Breast epithelium (tissue), 3 donors: ENCODE results near the gene ATP6V1F.

Experiments
- CTCF ChIP-seq, 3 donors: fragments of 450-650 bp; IDR thresholded peaks; one replicate each; pipeline ENCODE4 v1.5.1; 2016 to 2017; ENCODE audit warnings: antibody characterized with exemption in 3 of 3, mild to moderate bottlenecking in 3 of 3, moderate library complexity in 3 of 3
- POLR2A ChIP-seq: fragments of 450-650 bp; IDR thresholded peaks from one replicate; pipeline ENCODE4 v1.6.1; 2016; ENCODE audit warnings: antibody characterized with exemption, mild to moderate bottlenecking, moderate library complexity
- POLR2AphosphoS5 ChIP-seq, 3 donors: sonication (generic); formaldehyde crosslinking; IDR thresholded peaks; one replicate each; pipeline ENCODE4 v1.6.1; 2017; ENCODE audit warnings: antibody characterized with exemption in 3 of 3

GRCh38 chr7:128874140-128875031 is 11.7 kb downstream of the ATP6V1F start:
- no peak for TF ChIP-seq CTCF (IDR thresholded peaks at IDR 0.05)
- no peak for TF ChIP-seq POLR2A
- TF ChIP-seq POLR2AphosphoS5 (IDR thresholded peaks at IDR 0.05): no peak
